ENCODE results near the gene PRKCZ.

DNA sequence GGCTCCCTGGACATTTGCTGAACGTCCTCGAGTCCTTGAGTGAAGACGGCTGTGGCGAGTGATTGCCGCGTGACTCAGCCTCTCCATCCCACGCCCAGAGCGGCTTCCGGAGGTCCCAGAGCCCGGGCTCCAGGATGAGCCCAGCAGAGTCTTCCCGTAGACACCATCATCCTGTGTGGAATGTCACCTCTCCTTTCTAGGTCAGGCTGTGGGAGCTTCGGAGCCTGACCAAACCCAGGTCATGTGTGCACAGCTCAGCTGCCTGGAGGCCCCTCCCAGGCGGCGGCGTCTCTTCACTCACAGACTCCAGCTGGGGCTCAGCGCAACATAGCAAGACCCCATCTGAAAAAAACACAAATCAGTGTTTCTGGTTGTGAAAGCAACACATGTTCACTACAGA is 38.2 kb downstream of the PRKCZ start:
- TF ChIP-seq, protein P1, sequence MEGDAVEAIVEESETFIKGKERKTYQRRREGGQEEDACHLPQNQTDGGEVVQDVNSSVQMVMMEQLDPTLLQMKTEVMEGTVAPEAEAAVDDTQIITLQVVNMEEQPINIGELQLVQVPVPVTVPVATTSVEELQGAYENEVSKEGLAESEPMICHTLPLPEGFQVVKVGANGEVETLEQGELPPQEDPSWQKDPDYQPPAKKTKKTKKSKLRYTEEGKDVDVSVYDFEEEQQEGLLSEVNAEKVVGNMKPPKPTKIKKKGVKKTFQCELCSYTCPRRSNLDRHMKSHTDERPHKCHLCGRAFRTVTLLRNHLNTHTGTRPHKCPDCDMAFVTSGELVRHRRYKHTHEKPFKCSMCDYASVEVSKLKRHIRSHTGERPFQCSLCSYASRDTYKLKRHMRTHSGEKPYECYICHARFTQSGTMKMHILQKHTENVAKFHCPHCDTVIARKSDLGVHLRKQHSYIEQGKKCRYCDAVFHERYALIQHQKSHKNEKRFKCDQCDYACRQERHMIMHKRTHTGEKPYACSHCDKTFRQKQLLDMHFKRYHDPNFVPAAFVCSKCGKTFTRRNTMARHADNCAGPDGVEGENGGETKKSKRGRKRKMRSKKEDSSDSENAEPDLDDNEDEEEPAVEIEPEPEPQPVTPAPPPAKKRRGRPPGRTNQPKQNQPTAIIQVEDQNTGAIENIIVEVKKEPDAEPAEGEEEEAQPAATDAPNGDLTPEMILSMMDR (conservative IDR thresholded peaks at IDR 0.05), result no peak
- TF ChIP-seq EZH2 (IDR thresholded peaks at IDR 0.05; ENCODE audit: low read depth), result no peak

Measured in PC-9 (cell line).